ENCODE results near the gene ALOXE3. TPM values are rescaled to one million over a fixed set of nuclear protein-coding genes. Genes with fewer than 3 reads are reported as not detected.

ALOXE3 gene
- total and polyA plus RNA-seq, 2 experiments from 2014 or later = 0.10 to 0.27 TPM

Small RNA genes lying within 50 kb of the gene (microRNA-seq; reads per million reads assigned to microRNA genes)
- gene MIR4314 (not detected), gene MIR6883 (not detected)

Small RNA genes lying within 50 kb of the gene (small RNA-seq; reads per million reads assigned to genes)
- gene MIR4314 (ENCODE audit: low replicate concordance) = not detected

Other genes with a start within 250 kb of the ALOXE3 start
- gene CHD3, start 229.7 kb downstream of the ALOXE3 start, total RNA-seq (2014; rRNA removed; shearing (Covaris generic)) = 9.7 and 12.3 TPM in 2 replicates
- 2.9 and 3.0 TPM in 2 replicates for gene CHD3, start 229.7 kb downstream of the ALOXE3 start, polyA plus RNA-seq (2016; fragmentation: Nextera tagmentation; extraction: Ambion mirVana)
- 0.66 and 1.4 TPM in 2 replicates for gene RNF227, start 202.2 kb downstream of the ALOXE3 start, total RNA-seq (2014; rRNA removed; shearing (Covaris generic))
- 0.35 and 0.42 TPM in 2 replicates for gene RNF227, start 202.2 kb downstream of the ALOXE3 start, polyA plus RNA-seq (2016; fragmentation: Nextera tagmentation; extraction: Ambion mirVana)
- gene KCNAB3, start 188.7 kb downstream of the ALOXE3 start, total RNA-seq (2014; rRNA removed; shearing (Covaris generic)) = 0.47 and 1.0 TPM in 2 replicates
- gene KCNAB3, start 188.7 kb downstream of the ALOXE3 start, polyA plus RNA-seq (2016; fragmentation: Nextera tagmentation; extraction: Ambion mirVana) = 0.45 and 1.0 TPM in 2 replicates
- gene TRAPPC1, start 186.6 kb downstream of the ALOXE3 start, total RNA-seq (2014; rRNA removed; shearing (Covaris generic)) = 45.2 and 52.4 TPM in 2 replicates
- gene TRAPPC1, start 186.6 kb downstream of the ALOXE3 start, polyA plus RNA-seq (2016; fragmentation: Nextera tagmentation; extraction: Ambion mirVana) = 211 and 234 TPM in 2 replicates
- 18.4 and 18.5 TPM in 2 replicates for gene CNTROB, start 186.3 kb downstream of the ALOXE3 start, total RNA-seq (2014; rRNA removed; shearing (Covaris generic))
- gene CNTROB, start 186.3 kb downstream of the ALOXE3 start, polyA plus RNA-seq (2016; fragmentation: Nextera tagmentation; extraction: Ambion mirVana) = 16.3 and 17.8 TPM in 2 replicates
- gene GUCY2D, start 115.9 kb downstream of the ALOXE3 start, total RNA-seq (2014; rRNA removed; shearing (Covaris generic)) = 0.07 TPM in 1 of 2 replicates, not detected in the other
- gene GUCY2D, start 115.9 kb downstream of the ALOXE3 start, polyA plus RNA-seq (2016; fragmentation: Nextera tagmentation; extraction: Ambion mirVana) = 0.08 and 0.96 TPM in 2 replicates
- 0.39 and 0.45 TPM in 2 replicates for gene ALOX15B, start 79.5 kb downstream of the ALOXE3 start, total RNA-seq (2014; rRNA removed; shearing (Covaris generic))
- gene ALOX15B, start 79.5 kb downstream of the ALOXE3 start, polyA plus RNA-seq (2016; fragmentation: Nextera tagmentation; extraction: Ambion mirVana) = 0.33 and 0.42 TPM in 2 replicates
- gene ALOX12B, start 30.8 kb downstream of the ALOXE3 start, total RNA-seq (2014; rRNA removed; shearing (Covaris generic)) = 1.4 TPM in 1 of 2 replicates, not detected in the other
- 0.16 and 0.30 TPM in 2 replicates for gene ALOX12B, start 30.8 kb downstream of the ALOXE3 start, polyA plus RNA-seq (2016; fragmentation: Nextera tagmentation; extraction: Ambion mirVana)
- 0.14 TPM in 1 of 2 replicates, not detected in the other for gene HES7, start 5.6 kb upstream of the ALOXE3 start, total RNA-seq (2014; rRNA removed; shearing (Covaris generic))
- gene HES7, start 5.6 kb upstream of the ALOXE3 start, polyA plus RNA-seq (2016; fragmentation: Nextera tagmentation; extraction: Ambion mirVana) = 0.24 TPM in 1 of 2 replicates, not detected in the other
- 36.1 and 40.5 TPM in 2 replicates for gene PER1, start 33.9 kb upstream of the ALOXE3 start, total RNA-seq (2014; rRNA removed; shearing (Covaris generic))
- gene PER1, start 33.9 kb upstream of the ALOXE3 start, polyA plus RNA-seq (2016; fragmentation: Nextera tagmentation; extraction: Ambion mirVana) = 12.2 and 12.4 TPM in 2 replicates
- gene VAMP2, start 44.4 kb upstream of the ALOXE3 start, total RNA-seq (2014; rRNA removed; shearing (Covaris generic)) = 6.9 and 9.8 TPM in 2 replicates
- 25.4 and 32.3 TPM in 2 replicates for gene VAMP2, start 44.4 kb upstream of the ALOXE3 start, polyA plus RNA-seq (2016; fragmentation: Nextera tagmentation; extraction: Ambion mirVana)
- 11.0 and 20.4 TPM in 2 replicates for gene TMEM107, start 57.9 kb upstream of the ALOXE3 start, total RNA-seq (2014; rRNA removed; shearing (Covaris generic))
- gene TMEM107, start 57.9 kb upstream of the ALOXE3 start, polyA plus RNA-seq (2016; fragmentation: Nextera tagmentation; extraction: Ambion mirVana) = 10.8 and 16.3 TPM in 2 replicates
- gene BORCS6, start 71.7 kb upstream of the ALOXE3 start, total RNA-seq (2014; rRNA removed; shearing (Covaris generic)) = 3.9 and 7.1 TPM in 2 replicates
- 1.8 and 2.1 TPM in 2 replicates for gene BORCS6, start 71.7 kb upstream of the ALOXE3 start, polyA plus RNA-seq (2016; fragmentation: Nextera tagmentation; extraction: Ambion mirVana)
- gene AURKB, start 92.1 kb upstream of the ALOXE3 start, total RNA-seq (2014; rRNA removed; shearing (Covaris generic)) = 128 and 135 TPM in 2 replicates
- 202 and 212 TPM in 2 replicates for gene AURKB, start 92.1 kb upstream of the ALOXE3 start, polyA plus RNA-seq (2016; fragmentation: Nextera tagmentation; extraction: Ambion mirVana)
- gene CTC1, start 129.5 kb upstream of the ALOXE3 start, total RNA-seq (2014; rRNA removed; shearing (Covaris generic)) = 13.4 and 14.8 TPM in 2 replicates
- gene CTC1, start 129.5 kb upstream of the ALOXE3 start, polyA plus RNA-seq (2016; fragmentation: Nextera tagmentation; extraction: Ambion mirVana) = 9.1 and 10.7 TPM in 2 replicates
- 140 and 168 TPM in 2 replicates for gene PFAS, start 130.8 kb upstream of the ALOXE3 start, total RNA-seq (2014; rRNA removed; shearing (Covaris generic))
- gene PFAS, start 130.8 kb upstream of the ALOXE3 start, polyA plus RNA-seq (2016; fragmentation: Nextera tagmentation; extraction: Ambion mirVana) = 96.1 and 106 TPM in 2 replicates
- gene RANGRF, start 170.2 kb upstream of the ALOXE3 start, total RNA-seq (2014; rRNA removed; shearing (Covaris generic)) = 11.2 and 15.8 TPM in 2 replicates
- 52.4 and 53.7 TPM in 2 replicates for gene RANGRF, start 170.2 kb upstream of the ALOXE3 start, polyA plus RNA-seq (2016; fragmentation: Nextera tagmentation; extraction: Ambion mirVana)
- 2.3 and 4.7 TPM in 2 replicates for gene SLC25A35, start 176.9 kb upstream of the ALOXE3 start, total RNA-seq (2014; rRNA removed; shearing (Covaris generic))
- gene SLC25A35, start 176.9 kb upstream of the ALOXE3 start, polyA plus RNA-seq (2016; fragmentation: Nextera tagmentation; extraction: Ambion mirVana) = 3.2 and 3.6 TPM in 2 replicates
- 0.43 and 0.52 TPM in 2 replicates for gene ARHGEF15, start 191.7 kb upstream of the ALOXE3 start, total RNA-seq (2014; rRNA removed; shearing (Covaris generic))
- 0.26 and 0.50 TPM in 2 replicates for gene ARHGEF15, start 191.7 kb upstream of the ALOXE3 start, polyA plus RNA-seq (2016; fragmentation: Nextera tagmentation; extraction: Ambion mirVana)
- gene ODF4, start 221.3 kb upstream of the ALOXE3 start, total RNA-seq (2014; rRNA removed; shearing (Covaris generic)) = not detected in 2 replicates
- not detected in 2 replicates for gene ODF4, start 221.3 kb upstream of the ALOXE3 start, polyA plus RNA-seq (2016; fragmentation: Nextera tagmentation; extraction: Ambion mirVana)

All from GM23338 (cell line).